Measurements from ENCODE around the gene SGPL1. TPM values are rescaled to one million over a fixed set of nuclear protein-coding genes. Genes with fewer than 3 reads are reported as not detected.

Gene SGPL1
- total and polyA plus RNA-seq, 2 of the 8 experiments (the other 6 are each of a cell fraction or from before 2014, with no cell fraction given) = 20.5 to 51.6 TPM

- H2BK15ac ChIP-seq (ENCODE audit: low read length) = no peak overlapping the region
- no peak overlapping the region for H3K14ac ChIP-seq (ENCODE audit: insufficient read length)
- no peak overlapping the region for H3K4ac ChIP-seq (replicated peaks; ENCODE audit: insufficient read length, low read depth, low read length)
- H3K27ac ChIP-seq (ENCODE audit: low read depth, low read length) = no peak overlapping the region; the same call in 1 of the 2 replicates
- H3K4me2 ChIP-seq (ENCODE audit: insufficient read depth in 1 of 2, low read depth in 2 of 2, low read length in 2 of 2) = no peak overlapping the region
- H4K8ac ChIP-seq (ENCODE audit: extremely low read depth, insufficient read depth, low read length) = no peak overlapping the region
- H2BK120ac ChIP-seq (replicated peaks; ENCODE audit: low read depth, low read length) = no peak overlapping the region
- no peak overlapping the region for H2AFZ ChIP-seq (ENCODE audit: low read length)
- no peaks in the 10 kb centered on the region for H3K79me2 ChIP-seq (ENCODE audit: control insufficient read depth in 1 of 2, insufficient read depth in 2 of 2, low read length in 2 of 2)
- CTCF ChIA-PET (ENCODE audit: partially characterized antibody) = no interaction called here
- H3K36me3 ChIP-seq (ENCODE audit: control insufficient read depth in 2 of 4, insufficient read depth in 4 of 4, low read length in 3 of 4) = no peaks in the 10 kb centered on the region
- no peak overlapping the region for H3K23ac ChIP-seq (ENCODE audit: insufficient read length)
- peaks cover 0 to 3% (median 0%) of the 10 kb centered on the region in 4 experiments; a peak in 2 of 7 replicates for H3K4me1 ChIP-seq (replicated peaks in 1 of 4; ENCODE audit: control insufficient read depth in 3 of 4, insufficient read depth in 4 of 4, low read length in 3 of 4)
- no peaks in the 10 kb centered on the region for H3K23me2 ChIP-seq (ENCODE audit: low read depth, low read length)
- DNase-seq (ENCODE audit: low read depth in 1 of 2, low spot score in 2 of 2) (no peak), FAIRE-seq (no peak)
- no peak overlapping the region for H2AK5ac ChIP-seq (ENCODE audit: low read depth, low read length)
- no peaks in the 10 kb centered on the region for H3K79me1 ChIP-seq (ENCODE audit: low read depth, low read length)
- no peak overlapping the region for H4K5ac ChIP-seq (ENCODE audit: insufficient read length, low read depth, low read length)
- WGBS, 2 experiments (ENCODE audit: extremely low coverage in 1 of 2, insufficient coverage in 1 of 2, insufficient read length in 1 of 2, insufficient replicate concordance in 2 of 2, low coverage in 1 of 2, low lambda C conversion rate in 2 of 2, missing lambda C conversion rate in 1 of 2) = 89% methylated on average over 9 of the region's 9 CpGs; no CpG with 5 or more reads in 1 of the 2 experiments
- no peak overlapping the region for H3K4me3 ChIP-seq (ENCODE audit: extremely low read depth in 1 of 4, insufficient read depth in 2 of 4, low read depth in 3 of 4, low read length in 4 of 4)
- POLR2A ChIA-PET (ENCODE audit: partially characterized antibody) = no interaction called here
- H4K20me1 ChIP-seq (replicated peaks in 1 of 2; ENCODE audit: control insufficient read depth in 1 of 2, insufficient read depth in 2 of 2, low read length in 2 of 2) = no peaks in the 10 kb centered on the region
- H2BK20ac ChIP-seq (ENCODE audit: low read length) = no peak overlapping the region
- no peak overlapping the region for H3K18ac ChIP-seq (ENCODE audit: extremely low read depth, low read length)
- H3K27me3 ChIP-seq (replicated peaks in 1 of 4; ENCODE audit: control insufficient read depth in 3 of 4, extremely low read depth in 1 of 4, insufficient read depth in 3 of 4, low read length in 3 of 4) = no peaks in the 10 kb centered on the region
- no peak overlapping the region for H3K56ac ChIP-seq (replicated peaks; ENCODE audit: insufficient read length, low read depth, low read length)
- no peaks in the 10 kb centered on the region for H3K9me3 ChIP-seq (ENCODE audit: insufficient read depth in 2 of 2, low read depth in 1 of 2, low read length in 1 of 2)
- no peak overlapping the region for H2BK12ac ChIP-seq (ENCODE audit: low read depth, low read length)
- H3K9ac ChIP-seq (replicated peaks in 1 of 4; ENCODE audit: extremely low read depth in 1 of 4, low read depth in 3 of 4, low read length in 3 of 4) = no peak overlapping the region
- H2BK5ac ChIP-seq (ENCODE audit: low read depth, low read length) = no peak overlapping the region
- no peak overlapping the region for H4K91ac ChIP-seq (replicated peaks; ENCODE audit: insufficient read length, low read length)
- TF ChIP-seq SUZ12 (IDR thresholded peaks at IDR 0.05; ENCODE audit: low read length) = no peak
- no peak for TF ChIP-seq POLR2A (IDR thresholded peaks at IDR 0.05; ENCODE audit: control extremely low read depth in 1 of 2, low read depth in 2 of 2, low read length in 2 of 2)
- TF ChIP-seq BCL11A (IDR thresholded peaks at IDR 0.05; ENCODE audit: low read depth in 2 of 2, low read length in 2 of 2) = no peak
- TF ChIP-seq HDAC6 (IDR thresholded peaks at IDR 0.05; ENCODE audit: low read depth, low read length) = no peak
- no peak for TF ChIP-seq GTF2F1 (IDR thresholded peaks at IDR 0.05; ENCODE audit: borderline replicate concordance, low read depth, low read length)
- no peak for TF ChIP-seq CHD2 (IDR thresholded peaks at IDR 0.05; ENCODE audit: low read length)
- no peak for TF ChIP-seq JUND (IDR thresholded peaks at IDR 0.05; ENCODE audit: low read length)
- no peak for TF ChIP-seq KDM1A (IDR thresholded peaks at IDR 0.05; ENCODE audit: borderline replicate concordance, low read length)
- no peak for TF ChIP-seq BACH1 (IDR thresholded peaks at IDR 0.05; ENCODE audit: low read length)
- no peak for TF ChIP-seq MAFK (IDR thresholded peaks at IDR 0.05; ENCODE audit: low read depth, low read length)
- TF ChIP-seq CTCF (IDR thresholded peaks at IDR 0.05; ENCODE audit: control extremely low read depth in 1 of 3, insufficient read depth in 1 of 3, low read depth in 1 of 3, low read length in 3 of 3) = no peak
- TF ChIP-seq SIRT6 (IDR thresholded peaks at IDR 0.05; ENCODE audit: low read length) = no peak
- no peak for TF ChIP-seq RNF2 (IDR thresholded peaks at IDR 0.05; ENCODE audit: borderline replicate concordance, low read depth, low read length, missing control alignments, poor library complexity, severe bottlenecking)
These were observed 35.4 kb upstream of the SGPL1 start for GRCh38 chr10:70780370-70780760.
